ENCODE measurements around the gene RAD18.

Gene RAD18

DNA sequence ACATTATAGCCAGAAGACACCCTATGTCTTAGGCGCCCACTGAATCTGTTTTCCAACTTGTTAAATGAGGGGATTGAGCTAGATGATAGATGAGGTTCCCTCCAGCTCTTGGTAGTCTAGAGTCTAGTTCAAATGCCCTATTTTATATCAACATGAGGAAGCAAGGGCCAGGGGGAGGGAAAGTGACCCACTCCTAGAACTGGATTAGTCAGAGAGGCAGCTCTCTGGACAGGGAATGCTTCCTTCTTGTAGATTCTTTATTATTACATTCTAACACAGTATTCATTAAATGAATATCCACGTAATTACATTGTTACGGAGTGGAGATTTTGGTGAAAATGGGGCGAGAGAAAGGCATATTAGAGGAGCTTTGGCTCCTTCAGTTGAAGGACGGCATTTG lies 89.5 kb downstream of the RAD18 start:
- TF ChIP-seq CTCF (conservative IDR thresholded peaks at IDR 0.05; ENCODE audit: control insufficient read depth, insufficient read depth, low read depth, low read length), result no peak
- no peak overlapping the region for H3K4me3 ChIP-seq (ENCODE audit: control insufficient read depth, low read depth, low read length)
- no peak for DNase-seq (ENCODE audit: low read depth)

- H3K4me3 ChIP-seq (ENCODE audit: control insufficient read depth, low read depth, low read length), result no peak overlapping the region
Measured at GRCh38 chr3:8872261-8872660, 91.0 kb downstream of the RAD18 start.

DNA sequence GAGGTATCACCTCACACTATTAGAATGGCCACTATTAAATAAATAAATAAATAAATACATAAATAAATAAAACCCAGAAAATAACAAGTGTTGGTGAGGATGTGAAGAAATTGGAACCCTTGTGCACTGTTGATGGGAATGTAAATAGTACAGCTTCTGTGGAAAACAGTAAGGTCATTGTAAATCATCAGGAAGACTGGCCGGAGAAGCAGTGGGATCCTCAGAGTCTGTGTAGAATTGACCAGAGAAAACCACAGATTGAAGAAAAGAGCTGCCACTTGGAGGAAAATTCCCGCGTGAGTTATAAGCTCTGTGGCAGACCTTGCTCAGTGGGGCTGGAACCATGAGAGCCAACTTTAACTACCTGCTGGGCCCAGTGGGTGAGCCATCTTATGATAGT lies 92.0 kb downstream of the RAD18 start:
- TF ChIP-seq CTCF (conservative IDR thresholded peaks at IDR 0.05; ENCODE audit: control insufficient read depth, insufficient read depth, low read depth, low read length), result no peak
- H3K4me3 ChIP-seq (ENCODE audit: control insufficient read depth, low read depth, low read length), result no peak overlapping the region
- no peak for DNase-seq (ENCODE audit: low read depth)

More at GRCh38 chr3:8872261-8872660, 91.0 kb downstream of the RAD18 start:
- no peak for TF ChIP-seq CTCF (conservative IDR thresholded peaks at IDR 0.05; ENCODE audit: control insufficient read depth, insufficient read depth, low read depth, low read length)
- DNase-seq (ENCODE audit: low read depth), result no peak

DNA sequence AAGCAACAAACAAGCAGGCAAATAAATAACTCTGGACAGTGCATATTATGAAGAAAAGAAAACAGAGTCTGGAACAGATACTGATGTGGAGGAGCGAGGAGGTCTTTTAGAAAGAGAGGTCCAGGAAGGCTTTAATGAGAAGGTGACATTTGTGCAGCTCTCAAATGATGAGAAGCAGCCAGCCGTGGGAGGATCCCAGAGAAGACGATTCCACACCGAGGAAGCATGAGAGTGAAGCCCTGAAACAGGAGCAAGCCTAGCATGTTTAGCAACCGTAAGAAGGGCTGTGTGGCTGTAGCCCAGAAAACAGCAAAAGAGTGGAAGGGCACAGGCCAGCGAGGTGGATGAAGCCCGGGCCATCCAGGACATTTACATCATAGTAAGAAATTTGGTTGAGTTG lies 93.1 kb downstream of the RAD18 start:
- H3K4me3 ChIP-seq (ENCODE audit: control insufficient read depth, low read depth, low read length), result no peak overlapping the region
- no peak for TF ChIP-seq CTCF (conservative IDR thresholded peaks at IDR 0.05; ENCODE audit: control insufficient read depth, insufficient read depth, low read depth, low read length)
- DNase-seq (ENCODE audit: low read depth), result no peak

DNA sequence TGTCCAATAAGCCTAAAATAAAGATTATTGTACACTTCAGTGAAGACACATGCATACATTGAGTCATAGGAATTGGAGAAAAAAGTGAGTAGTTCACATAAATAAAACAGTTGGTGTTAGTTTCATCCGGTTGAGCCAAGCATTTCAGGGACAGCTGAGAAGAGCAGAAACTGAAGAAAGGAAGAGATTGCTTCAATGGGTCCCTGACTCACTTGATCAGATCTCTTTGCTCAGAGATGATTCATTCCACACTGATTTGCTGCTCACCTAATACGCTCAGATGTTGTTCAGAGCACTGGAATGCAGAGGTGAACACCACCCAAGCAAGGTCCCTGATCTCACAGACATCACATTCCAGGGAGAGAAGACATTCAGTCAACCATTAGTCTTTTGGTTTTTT lies 93.7 kb downstream of the RAD18 start:
- no peak for TF ChIP-seq CTCF (conservative IDR thresholded peaks at IDR 0.05; ENCODE audit: control insufficient read depth, insufficient read depth, low read depth, low read length)
- no peak overlapping the region for H3K4me3 ChIP-seq (ENCODE audit: control insufficient read depth, low read depth, low read length)

DNA sequence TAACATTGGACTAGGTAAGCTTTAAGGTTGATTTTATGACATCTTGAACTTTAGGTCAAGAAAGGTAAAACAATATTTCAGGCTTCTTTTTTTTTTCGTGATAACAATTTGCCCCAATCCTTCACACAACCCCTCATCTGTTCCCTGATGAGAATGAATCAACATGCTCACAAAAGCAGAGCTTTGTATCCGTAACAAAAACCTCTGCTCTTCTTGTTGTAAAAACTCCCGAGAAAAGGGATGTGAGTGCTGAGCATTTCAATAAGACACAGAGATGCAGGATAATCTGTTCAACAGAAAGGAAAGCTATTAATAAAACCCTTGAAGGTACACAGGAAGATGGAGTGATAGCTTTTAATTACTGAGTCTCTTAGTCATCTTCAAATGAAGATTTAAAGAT lies 94.3 kb downstream of the RAD18 start:
- H3K4me3 ChIP-seq (ENCODE audit: control insufficient read depth, low read depth, low read length), result no peak overlapping the region
- DNase-seq (ENCODE audit: low read depth), result no peak
- TF ChIP-seq CTCF (conservative IDR thresholded peaks at IDR 0.05; ENCODE audit: control insufficient read depth, insufficient read depth, low read depth, low read length), result no peak

More for the DNA sequence above, 93.7 kb downstream of the RAD18 start:
- DNase-seq (ENCODE audit: low read depth), result peak; percentile 93

GRCh38 chr3:8867646-8868045 lies 95.6 kb downstream of the RAD18 start:
- DNase-seq (ENCODE audit: low read depth), result no peak
- no peak overlapping the region for H3K4me3 ChIP-seq (ENCODE audit: control insufficient read depth, low read depth, low read length)
- TF ChIP-seq CTCF (conservative IDR thresholded peaks at IDR 0.05; ENCODE audit: control insufficient read depth, insufficient read depth, low read depth, low read length), result no peak
